Measurements from ENCODE around the gene YIPF2. TPM values are rescaled to one million over a fixed set of nuclear protein-coding genes. Genes with fewer than 3 reads are reported as not detected.
"Not testable (repeated sequence)": the region's sequence is repeated elsewhere in the genome, so short reads cannot be mapped to it uniquely, and the experiment has no call there.

YIPF2 gene
- total RNA-seq, 1 donor from 2014 or later: 47.2 TPM

- Mint-ChIP-seq H3K36me3 (ENCODE audit: unreplicated experiment) (no peaks in the 10 kb centered on the region), H3K4me1 (ENCODE audit: low read depth, unreplicated experiment) (peaks cover 46% of the 10 kb centered on the region), H3K27ac (ENCODE audit: unreplicated experiment) (no peak overlapping the region), H3K9me3 (ENCODE audit: unreplicated experiment) (peaks cover 14% of the 10 kb centered on the region), H3K4me3 (ENCODE audit: unreplicated experiment) (no peak overlapping the region), H3K27me3 (ENCODE audit: unreplicated experiment) (peaks cover 2% of the 10 kb centered on the region)
- no peak for DNase-seq
- TF ChIP-seq CTCF (IDR thresholded peaks at IDR 0.05; ENCODE audit: partially characterized antibody, unreplicated experiment): no peak
These were observed 44.2 kb downstream of the YIPF2 start for GRCh38 chr19:10884274-10884673.

DNA sequence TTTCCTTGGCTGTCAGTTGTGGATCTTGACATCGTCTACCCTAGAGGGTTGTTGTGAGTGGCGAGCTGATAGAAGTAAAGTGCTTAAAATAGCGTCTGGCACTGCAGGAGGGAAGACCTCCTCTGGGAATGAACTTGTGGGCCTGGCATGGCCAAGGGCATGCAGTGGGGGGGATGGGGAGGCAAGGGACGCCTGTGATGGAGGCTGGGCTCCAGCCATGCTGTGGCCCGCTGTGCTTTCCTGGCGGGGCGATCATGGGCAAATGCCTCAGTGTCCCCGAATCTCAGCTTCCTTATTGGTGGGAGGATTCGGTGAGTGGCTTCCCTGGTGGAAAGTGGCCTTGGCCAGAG, 46.4 kb downstream of the YIPF2 start:
- Mint-ChIP-seq H3K9me3 (ENCODE audit: unreplicated experiment) (peaks cover 10% of the 10 kb centered on the region), H3K4me1 (ENCODE audit: low read depth, unreplicated experiment) (peaks cover 37% of the 10 kb centered on the region), H3K27ac (ENCODE audit: unreplicated experiment) (peak overlapping the region; percentile 94), H3K27me3 (ENCODE audit: unreplicated experiment) (peaks cover 2% of the 10 kb centered on the region), H3K4me3 (ENCODE audit: unreplicated experiment) (peak overlapping the region; percentile 84), H3K36me3 (ENCODE audit: unreplicated experiment) (no peaks in the 10 kb centered on the region)
- no peak for TF ChIP-seq CTCF (IDR thresholded peaks at IDR 0.05; ENCODE audit: partially characterized antibody, unreplicated experiment)
- DNase-seq: no peak

DNA sequence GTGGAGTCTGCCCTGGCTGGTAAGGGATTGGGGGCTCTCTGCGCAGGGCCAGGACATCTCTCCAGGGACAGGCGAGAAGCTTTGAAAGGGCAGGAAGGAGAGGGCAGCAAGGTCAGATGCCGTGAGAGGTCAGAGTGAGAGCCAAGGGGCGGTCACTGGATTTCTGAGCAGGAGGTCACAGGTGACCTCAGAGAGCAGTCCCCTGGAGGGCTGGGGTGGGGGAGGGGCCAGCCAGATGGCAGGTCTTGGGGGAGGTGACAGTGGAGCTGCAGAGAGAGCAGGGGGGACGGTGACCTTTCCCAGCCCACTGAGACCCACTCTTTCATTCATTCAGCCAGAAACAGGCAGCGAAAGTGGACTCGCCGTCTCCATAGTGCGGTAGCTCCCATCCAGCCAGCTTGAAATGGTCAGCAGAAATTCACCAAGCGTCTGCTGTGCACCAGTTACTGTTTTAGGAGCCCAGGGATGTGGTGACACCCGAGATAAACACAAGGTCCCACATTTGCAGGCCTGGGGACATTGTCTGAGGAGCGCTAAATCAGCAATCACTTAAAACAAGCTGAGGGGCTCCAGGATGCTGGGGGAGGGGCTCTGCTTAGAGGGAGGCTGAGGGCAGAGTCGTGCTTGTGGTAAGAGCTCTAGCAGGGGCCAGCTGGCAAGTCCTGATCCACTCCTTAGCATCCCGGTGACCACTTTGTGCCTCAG, 46.9 kb downstream of the YIPF2 start:
- TF ChIP-seq CTCF (IDR thresholded peaks at IDR 0.05; ENCODE audit: partially characterized antibody, unreplicated experiment): no peak
- Mint-ChIP-seq H3K4me1 (ENCODE audit: low read depth, unreplicated experiment) (peaks cover 38% of the 10 kb centered on the region), H3K4me3 (ENCODE audit: unreplicated experiment) (peak overlapping the region; percentile 84), H3K36me3 (ENCODE audit: unreplicated experiment) (no peaks in the 10 kb centered on the region), H3K27me3 (ENCODE audit: unreplicated experiment) (peaks cover 2% of the 10 kb centered on the region), H3K9me3 (ENCODE audit: unreplicated experiment) (peaks cover 10% of the 10 kb centered on the region), H3K27ac (ENCODE audit: unreplicated experiment) (peak overlapping the region; percentile 94)
- peak; percentile 92 for DNase-seq

DNA sequence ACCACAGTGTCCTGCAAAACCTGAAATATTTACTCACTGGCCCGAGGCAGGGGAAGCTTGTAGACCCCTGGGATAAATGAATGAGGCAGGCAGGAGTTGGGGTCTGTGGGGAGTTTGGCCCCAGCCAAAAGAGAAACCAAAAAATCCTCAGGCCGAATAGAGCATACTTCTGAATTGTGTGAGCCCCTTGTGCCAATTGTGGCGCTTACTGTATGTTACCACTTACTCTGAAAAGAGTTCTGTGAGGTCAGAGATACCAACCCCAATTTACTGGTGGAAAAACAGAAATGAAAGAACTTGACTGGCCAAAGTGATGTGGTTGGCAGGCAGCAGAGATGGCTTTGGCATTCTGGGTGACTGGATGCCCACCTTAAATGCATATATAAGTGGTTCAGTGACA, 50.2 kb downstream of the YIPF2 start:
- peaks cover 2% of the 10 kb centered on the region for H3K27me3 Mint-ChIP-seq (ENCODE audit: unreplicated experiment)

DNA sequence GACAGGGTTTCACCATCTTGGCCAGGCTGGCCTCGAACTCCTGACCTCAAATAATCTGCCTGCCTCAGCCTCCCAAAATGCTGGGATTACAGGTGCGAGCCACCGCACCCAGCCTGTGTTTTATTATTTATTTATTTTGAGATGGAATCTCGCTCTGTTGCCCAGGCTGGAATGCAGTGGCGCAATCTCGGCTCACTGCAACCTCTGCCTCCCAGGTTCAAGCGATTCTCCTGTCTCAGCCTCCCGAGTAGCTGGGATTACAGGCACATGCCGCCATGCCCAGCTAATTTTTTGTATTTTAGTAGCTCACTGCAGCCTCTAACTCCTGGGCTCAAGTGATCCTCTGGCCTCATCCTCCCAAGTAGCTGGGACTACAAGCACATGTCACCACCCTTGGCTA, 50.8 kb downstream of the YIPF2 start:
- DNase-seq; H3K27me3 Mint-ChIP-seq (ENCODE audit: unreplicated experiment); H3K4me3 Mint-ChIP-seq (ENCODE audit: unreplicated experiment); H3K36me3 Mint-ChIP-seq (ENCODE audit: unreplicated experiment): not testable (repeated sequence)
- H3K9me3 Mint-ChIP-seq (ENCODE audit: unreplicated experiment): peaks cover 18% of the 10 kb centered on the region
- peak overlapping the region; percentile 76 for H3K27ac Mint-ChIP-seq (ENCODE audit: unreplicated experiment)
- peaks cover 45% of the 10 kb centered on the region for H3K4me1 Mint-ChIP-seq (ENCODE audit: low read depth, unreplicated experiment)

More for the DNA sequence above, 50.2 kb downstream of the YIPF2 start:
- peaks cover 42% of the 10 kb centered on the region for H3K4me1 Mint-ChIP-seq (ENCODE audit: low read depth, unreplicated experiment)
- no peaks in the 10 kb centered on the region for H3K36me3 Mint-ChIP-seq (ENCODE audit: unreplicated experiment)
- H3K9me3 Mint-ChIP-seq (ENCODE audit: unreplicated experiment): peaks cover 13% of the 10 kb centered on the region
- DNase-seq: no peak
- TF ChIP-seq CTCF (IDR thresholded peaks at IDR 0.05; ENCODE audit: partially characterized antibody, unreplicated experiment): no peak
- H3K27ac Mint-ChIP-seq (ENCODE audit: unreplicated experiment): peak overlapping the region; percentile 76
- H3K4me3 Mint-ChIP-seq (ENCODE audit: unreplicated experiment): no peak overlapping the region
